ENCODE results near the gene BMPER. TPM values are rescaled to one million over a fixed set of nuclear protein-coding genes. Genes with fewer than 3 reads are reported as not detected.

The BMPER gene
- polyA plus RNA-seq, 1 of the 3 experiments (the other 2 are of a cell fraction): 20.0 TPM

DNA sequence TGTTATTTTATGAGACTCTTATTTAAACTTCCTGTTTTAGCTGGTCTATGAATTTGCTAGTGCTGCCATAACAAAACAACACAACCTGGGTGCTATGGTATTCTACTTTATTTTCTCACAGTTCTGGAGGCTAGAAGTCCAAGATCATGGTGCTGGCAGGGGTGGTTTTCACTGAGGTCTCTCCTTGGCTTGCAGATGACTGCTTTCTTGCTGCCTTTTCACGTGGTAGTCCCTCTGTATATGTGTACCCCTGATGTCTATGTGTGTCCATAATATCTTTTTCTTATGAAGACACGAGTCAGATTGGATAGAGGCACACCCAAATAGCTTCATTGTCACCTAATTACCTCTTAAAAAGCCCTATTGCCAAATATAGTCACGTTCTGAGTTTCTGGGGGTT is 270.5 kb downstream of the BMPER start (continued):
- TF ChIP-seq, protein P1, sequence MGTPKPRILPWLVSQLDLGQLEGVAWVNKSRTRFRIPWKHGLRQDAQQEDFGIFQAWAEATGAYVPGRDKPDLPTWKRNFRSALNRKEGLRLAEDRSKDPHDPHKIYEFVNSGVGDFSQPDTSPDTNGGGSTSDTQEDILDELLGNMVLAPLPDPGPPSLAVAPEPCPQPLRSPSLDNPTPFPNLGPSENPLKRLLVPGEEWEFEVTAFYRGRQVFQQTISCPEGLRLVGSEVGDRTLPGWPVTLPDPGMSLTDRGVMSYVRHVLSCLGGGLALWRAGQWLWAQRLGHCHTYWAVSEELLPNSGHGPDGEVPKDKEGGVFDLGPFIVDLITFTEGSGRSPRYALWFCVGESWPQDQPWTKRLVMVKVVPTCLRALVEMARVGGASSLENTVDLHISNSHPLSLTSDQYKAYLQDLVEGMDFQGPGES (IDR thresholded peaks at IDR 0.05; ENCODE audit: low read depth, low read length): no peak
- no peak for TF ChIP-seq NFIC (IDR thresholded peaks at IDR 0.05; ENCODE audit: borderline replicate concordance)
- no peak for TF ChIP-seq FOXM1 (IDR thresholded peaks at IDR 0.05; ENCODE audit: low read depth)

DNA sequence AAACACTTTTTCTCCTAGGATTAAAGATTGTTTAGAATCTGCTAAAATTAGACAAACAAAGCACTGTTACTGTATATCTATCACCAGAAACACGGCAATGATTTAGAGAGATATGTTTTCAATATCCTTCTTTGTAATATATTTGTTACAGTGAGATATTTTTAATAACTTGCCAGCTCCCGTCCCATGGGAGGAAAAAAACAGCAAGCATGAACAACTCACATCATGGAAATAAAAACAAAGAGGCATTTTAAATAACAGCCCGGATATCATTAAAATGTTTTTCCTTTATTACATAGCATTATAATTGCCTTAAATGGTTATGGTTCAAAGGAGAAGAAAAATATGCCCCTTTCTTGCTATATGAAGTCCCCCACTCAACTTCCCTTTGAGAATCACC is 272.1 kb downstream of the BMPER start:
- H3K4me2 ChIP-seq: no peak overlapping the region
- DNase-seq: no peak
- H3K9me3 ChIP-seq: no peaks in the 10 kb centered on the region
- no peaks in the 10 kb centered on the region for H3K79me2 ChIP-seq (ENCODE audit: insufficient read depth)
- no peaks in the 10 kb centered on the region for H3F3A ChIP-seq (replicated peaks; ENCODE audit: insufficient read depth)
- H2AFZ ChIP-seq (ENCODE audit: low read depth): no peak overlapping the region
- WGBS (ENCODE audit: low lambda C conversion rate): 38% methylated on average over 3 of the region's 3 CpGs
- H3K9ac ChIP-seq: no peak overlapping the region
- H3K27me3 ChIP-seq (ENCODE audit: insufficient read depth): no peaks in the 10 kb centered on the region
- H3K36me3 ChIP-seq (replicated peaks in 1 of 2; ENCODE audit: control insufficient read depth in 1 of 2, insufficient read depth in 2 of 2, low read length in 1 of 2): no peaks in the 10 kb centered on the region
- no peaks in the 10 kb centered on the region for H3K4me1 ChIP-seq (ENCODE audit: control insufficient read depth in 1 of 2, insufficient read depth in 2 of 2, low read depth in 1 of 2, low read length in 1 of 2)
- CTCF ChIA-PET: no interaction called here
- H3K9me2 ChIP-seq: no peaks in the 10 kb centered on the region
- H4K20me1 ChIP-seq (ENCODE audit: insufficient read depth): no peaks in the 10 kb centered on the region
- no peak overlapping the region for H3K27ac ChIP-seq (ENCODE audit: low read depth in 2 of 2, low read length in 1 of 2)
- no peak overlapping the region for H3K4me3 ChIP-seq (ENCODE audit: low read depth in 2 of 2, low read length in 1 of 2)
- POLR2A ChIA-PET: no interaction called here
- TF ChIP-seq POLR2AphosphoS5 (IDR thresholded peaks at IDR 0.05; ENCODE audit: low read depth, low read length) (no peak), ELF1 (IDR thresholded peaks at IDR 0.05) (no peak), FOSL2 (IDR thresholded peaks at IDR 0.05; ENCODE audit: borderline replicate concordance, low read depth) (no peak), GABPA (IDR thresholded peaks at IDR 0.05; ENCODE audit: low read depth) (no peak), RFX5 (IDR thresholded peaks at IDR 0.05; ENCODE audit: low read length) (no peak), NFIC (IDR thresholded peaks at IDR 0.05; ENCODE audit: borderline replicate concordance) (no peak), YY1 (IDR thresholded peaks at IDR 0.05; ENCODE audit: low read depth) (no peak), TAF1 (IDR thresholded peaks at IDR 0.05; ENCODE audit: borderline replicate concordance, low read depth, low read length) (no peak), EP300 (IDR thresholded peaks at IDR 0.05; ENCODE audit: borderline replicate concordance in 1 of 2, low read depth in 1 of 2, low read length in 1 of 2) (no peak), FOXJ3 (CRISPR knock-in tag; IDR thresholded peaks at IDR 0.05) (no peak), NRF1 (IDR thresholded peaks at IDR 0.05; ENCODE audit: low read depth, low read length) (no peak), CHD2 (IDR thresholded peaks at IDR 0.05; ENCODE audit: low read length, partially characterized antibody) (no peak), JUND (IDR thresholded peaks at IDR 0.05) (no peak)
- TF ChIP-seq, protein P2, sequence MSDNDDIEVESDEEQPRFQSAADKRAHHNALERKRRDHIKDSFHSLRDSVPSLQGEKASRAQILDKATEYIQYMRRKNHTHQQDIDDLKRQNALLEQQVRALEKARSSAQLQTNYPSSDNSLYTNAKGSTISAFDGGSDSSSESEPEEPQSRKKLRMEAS (IDR thresholded peaks at IDR 0.05; ENCODE audit: low read depth): no peak
- TF ChIP-seq, protein P3, sequence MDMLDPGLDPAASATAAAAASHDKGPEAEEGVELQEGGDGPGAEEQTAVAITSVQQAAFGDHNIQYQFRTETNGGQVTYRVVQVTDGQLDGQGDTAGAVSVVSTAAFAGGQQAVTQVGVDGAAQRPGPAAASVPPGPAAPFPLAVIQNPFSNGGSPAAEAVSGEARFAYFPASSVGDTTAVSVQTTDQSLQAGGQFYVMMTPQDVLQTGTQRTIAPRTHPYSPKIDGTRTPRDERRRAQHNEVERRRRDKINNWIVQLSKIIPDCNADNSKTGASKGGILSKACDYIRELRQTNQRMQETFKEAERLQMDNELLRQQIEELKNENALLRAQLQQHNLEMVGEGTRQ (IDR thresholded peaks at IDR 0.05; ENCODE audit: borderline replicate concordance, low read depth, low read length): no peak
- TF ChIP-seq, protein P4, sequence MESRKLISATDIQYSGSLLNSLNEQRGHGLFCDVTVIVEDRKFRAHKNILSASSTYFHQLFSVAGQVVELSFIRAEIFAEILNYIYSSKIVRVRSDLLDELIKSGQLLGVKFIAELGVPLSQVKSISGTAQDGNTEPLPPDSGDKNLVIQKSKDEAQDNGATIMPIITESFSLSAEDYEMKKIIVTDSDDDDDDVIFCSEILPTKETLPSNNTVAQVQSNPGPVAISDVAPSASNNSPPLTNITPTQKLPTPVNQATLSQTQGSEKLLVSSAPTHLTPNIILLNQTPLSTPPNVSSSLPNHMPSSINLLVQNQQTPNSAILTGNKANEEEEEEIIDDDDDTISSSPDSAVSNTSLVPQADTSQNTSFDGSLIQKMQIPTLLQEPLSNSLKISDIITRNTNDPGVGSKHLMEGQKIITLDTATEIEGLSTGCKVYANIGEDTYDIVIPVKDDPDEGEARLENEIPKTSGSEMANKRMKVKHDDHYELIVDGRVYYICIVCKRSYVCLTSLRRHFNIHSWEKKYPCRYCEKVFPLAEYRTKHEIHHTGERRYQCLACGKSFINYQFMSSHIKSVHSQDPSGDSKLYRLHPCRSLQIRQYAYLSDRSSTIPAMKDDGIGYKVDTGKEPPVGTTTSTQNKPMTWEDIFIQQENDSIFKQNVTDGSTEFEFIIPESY (IDR thresholded peaks at IDR 0.05; ENCODE audit: borderline replicate concordance, low read depth): no peak
- TF ChIP-seq, protein P1 (IDR thresholded peaks at IDR 0.05; ENCODE audit: low read depth, low read length): no peak
- TF ChIP-seq, protein P5, sequence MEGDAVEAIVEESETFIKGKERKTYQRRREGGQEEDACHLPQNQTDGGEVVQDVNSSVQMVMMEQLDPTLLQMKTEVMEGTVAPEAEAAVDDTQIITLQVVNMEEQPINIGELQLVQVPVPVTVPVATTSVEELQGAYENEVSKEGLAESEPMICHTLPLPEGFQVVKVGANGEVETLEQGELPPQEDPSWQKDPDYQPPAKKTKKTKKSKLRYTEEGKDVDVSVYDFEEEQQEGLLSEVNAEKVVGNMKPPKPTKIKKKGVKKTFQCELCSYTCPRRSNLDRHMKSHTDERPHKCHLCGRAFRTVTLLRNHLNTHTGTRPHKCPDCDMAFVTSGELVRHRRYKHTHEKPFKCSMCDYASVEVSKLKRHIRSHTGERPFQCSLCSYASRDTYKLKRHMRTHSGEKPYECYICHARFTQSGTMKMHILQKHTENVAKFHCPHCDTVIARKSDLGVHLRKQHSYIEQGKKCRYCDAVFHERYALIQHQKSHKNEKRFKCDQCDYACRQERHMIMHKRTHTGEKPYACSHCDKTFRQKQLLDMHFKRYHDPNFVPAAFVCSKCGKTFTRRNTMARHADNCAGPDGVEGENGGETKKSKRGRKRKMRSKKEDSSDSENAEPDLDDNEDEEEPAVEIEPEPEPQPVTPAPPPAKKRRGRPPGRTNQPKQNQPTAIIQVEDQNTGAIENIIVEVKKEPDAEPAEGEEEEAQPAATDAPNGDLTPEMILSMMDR (IDR thresholded peaks at IDR 0.05): no peak
